Frontal cortex (tissue), 1 donor: Measurements from ENCODE around the gene NPS. TPM values are rescaled to one million over a fixed set of nuclear protein-coding genes. Genes with fewer than 3 reads are reported as not detected.

ENCODE experiments used
- total RNA-seq: library from RNA; depleted of rRNA; stranded (reverse); fragments of >200 nt; gene quantifications from one replicate; pipeline ENCODE4 v1.2.3, GENCODE V29; 2014

Gene NPS
- total RNA-seq, 1 donor from 2014 or later: not detected

Other genes starting within 250 kb of the NPS start
- not detected for gene FOXI2, start 187.9 kb downstream of the NPS start, total RNA-seq